IPS-NIHi7 (cell line): Measurements from ENCODE around the gene RPL41.
"Not testable (repeated sequence)": the region's sequence is repeated elsewhere in the genome, so short reads cannot be mapped to it uniquely, and the experiment has no call there.

ENCODE experiments used
- DNase-seq: peaks from one replicate; pipeline ENCODE4 v3.0.0; 2012; ENCODE audit warnings: mixed read lengths; ENCODE audit errors: extremely low spot score

The RPL41 gene

GRCh38 chr12:56154818-56155217 lies 38.4 kb downstream of the RPL41 start:
- DNase-seq = no peak

GRCh38 chr12:56155256-56155845 lies 38.9 kb downstream of the RPL41 start:
- DNase-seq = no peak

GRCh38 chr12:56156464-56157200 lies 40.2 kb downstream of the RPL41 start:
- not testable (repeated sequence) for DNase-seq

- peak; percentile 35 for DNase-seq
Measured at GRCh38 chr12:56157201-56158028, 41.0 kb downstream of the RPL41 start.

- peak; percentile 91 for DNase-seq
Measured at GRCh38 chr12:56158029-56158925, 41.8 kb downstream of the RPL41 start, which contains the start of gene MYL6. TSS of gene MYL6 (plus strand) at chr12:56158359. CDS start at chr12:56158402, 43 bp downstream.

GRCh38 chr12:56158926-56159461 lies 42.6 kb downstream of the RPL41 start:
- DNase-seq = peak; percentile 72

- no peak for DNase-seq
Measured at GRCh38 chr12:56159482-56160192, 43.2 kb downstream of the RPL41 start.

GRCh38 chr12:56160193-56160763 lies 43.8 kb downstream of the RPL41 start:
- DNase-seq = no peak

GRCh38 chr12:56160894-56161689 lies 44.7 kb downstream of the RPL41 start:
- no peak for DNase-seq

- DNase-seq = no peak
Measured at GRCh38 chr12:56161690-56162351, 45.4 kb downstream of the RPL41 start.

- DNase-seq = no peak
Measured at GRCh38 chr12:56162468-56163290, 46.2 kb downstream of the RPL41 start.

GRCh38 chr12:56163533-56164344 lies 47.3 kb downstream of the RPL41 start:
- DNase-seq = no peak

- no peak for DNase-seq
Measured at GRCh38 chr12:56164345-56164729, 47.9 kb downstream of the RPL41 start.

GRCh38 chr12:56165369-56165768 lies 48.9 kb downstream of the RPL41 start:
- DNase-seq = no peak
